K562 (cell line): ENCODE data around the gene DDIT3. TPM values are rescaled to one million over a fixed set of nuclear protein-coding genes. Genes with fewer than 3 reads are reported as not detected.

Source experiments
- BDP1 ChIP-seq: IDR thresholded peaks from 3 replicates; pipeline ENCODE4 v1.6.1; 2011; ENCODE audit not compliant: insufficient read length, insufficient read depth
- CBX5 ChIP-seq: IDR thresholded peaks from 2 replicates; pipeline ENCODE4 v1.6.1; 2014; ENCODE audit warnings: low read depth, borderline replicate concordance
- CEBPZ ChIP-seq: fragments of 150-350 bp; IDR thresholded peaks from 2 replicates; pipeline ENCODE4 v1.6.1; 2014; ENCODE audit warnings: low read depth, mild to moderate bottlenecking, low read length, borderline replicate concordance
- ELK1 ChIP-seq: sonication (generic); formaldehyde crosslinking; IDR thresholded peaks from 2 replicates; pipeline ENCODE4 v1.8.1; 2022; ENCODE audit warnings: missing genetic modification reagents
- GATAD2B ChIP-seq: fragments of 450-650 bp; IDR thresholded peaks from 2 replicates; pipeline ENCODE4 v1.6.1; 2017; ENCODE audit warnings: mild to moderate bottlenecking, borderline replicate concordance
- ILF3 ChIP-seq: fragments of 450-650 bp; IDR thresholded peaks from 2 replicates; pipeline ENCODE4 v1.6.1; 2018; ENCODE audit warnings: antibody characterized with exemption, mild to moderate bottlenecking, moderate library complexity, borderline replicate concordance
- MEIS2 ChIP-seq: fragments of 450-650 bp; IDR thresholded peaks from 2 replicates; pipeline ENCODE4 v1.6.1; 2014; ENCODE audit warnings: mild to moderate bottlenecking; ENCODE audit not compliant: partially characterized antibody
- RAD51 ChIP-seq: fragments of 450-650 bp; IDR thresholded peaks from 2 replicates; pipeline ENCODE4 v1.7.1; 2016; ENCODE audit warnings: low read depth, mild to moderate bottlenecking, borderline replicate concordance
- SAP30 ChIP-seq: fragments of 200-600 bp; sonication (generic); IDR thresholded peaks from 2 replicates; pipeline ENCODE4 v1.6.1; 2012; ENCODE audit warnings: borderline replicate concordance, low read depth, mild to moderate bottlenecking, moderate library complexity, low read length, control low read depth, inconsistent platforms; ENCODE audit not compliant: insufficient read depth, poor library complexity, severe bottlenecking
- SFPQ ChIP-seq: fragments of 200-400 bp; formaldehyde crosslinking; IDR thresholded peaks from 2 replicates; pipeline ENCODE4 v1.6.1; 2017; ENCODE audit warnings: mild to moderate bottlenecking, low read depth, low read length, moderate library complexity
- U2AF2 ChIP-seq: fragments of 200-400 bp; formaldehyde crosslinking; optimal IDR thresholded peaks from 2 replicates; pipeline ENCODE3; 2017; ENCODE audit warnings: low read depth, mild to moderate bottlenecking, low read length
- YY1 ChIP-seq, 3 experiments: IDR thresholded peaks; 2 replicates each; pipeline ENCODE4 v1.6.1; 2011; ENCODE audit warnings: low read length in 2 of 3, mild to moderate bottlenecking in 2 of 3, moderate library complexity in 2 of 3, borderline replicate concordance in 1 of 3, control low read depth in 1 of 3, low read depth in 1 of 3; ENCODE audit not compliant: insufficient read depth in 3 of 3, insufficient replicate concordance in 2 of 3, control insufficient read depth in 1 of 3, insufficient read length in 1 of 3; ENCODE audit errors: extremely low read depth in 1 of 3
- ZBTB9 ChIP-seq: fragments of 450-650 bp; formaldehyde crosslinking; IDR thresholded peaks from 2 replicates; pipeline ENCODE4 v1.4.0; 2020; ENCODE audit warnings: mild to moderate bottlenecking, moderate library complexity
- ZNF3 ChIP-seq: fragments of 250-450 bp; sonication (Bioruptor Pico); IDR thresholded peaks from 2 replicates; pipeline ENCODE4 v1.5.0; 2021; ENCODE audit warnings: mild to moderate bottlenecking, moderate library complexity
- ZNF354B ChIP-seq: fragments of 250-450 bp; sonication (Bioruptor Pico); IDR thresholded peaks from 2 replicates; pipeline ENCODE4 v1.4.0; 2020
- ZNF586 ChIP-seq: fragments of 450-650 bp; formaldehyde crosslinking; conservative IDR thresholded peaks from 2 replicates; pipeline ENCODE4 v1.4.0; 2020; ENCODE audit warnings: mild to moderate bottlenecking, moderate library complexity
- polyA plus RNA-seq, 8 experiments: library from polyadenylated mRNA; depleted of rRNA in 4 of 8; stranded (reverse) in 5 of 8; unstranded in 3 of 8; fragments of >200 nt; fragmentation: Nextera tagmentation in 2 of 8; fragmentation: Illumina TruSeq in 1 of 8; extraction: Ambion mirVana in 2 of 8; extraction: Trizol in 1 of 8; gene quantifications; 2 replicates each; pipeline versions ENCODE4 v1.2.1 to v1.2.3, GENCODE V29; 2011 to 2014; ENCODE audit warnings: inconsistent platforms in 1 of 8, missing spikeins in 1 of 8
- total RNA-seq, 7 experiments: library from RNA; depleted of rRNA in 6 of 7; stranded (reverse); fragments of >200 nt in 6 of 7; fragmentation: Illumina TruSeq in 2 of 7; extraction: Trizol in 2 of 7; gene quantifications; 2 replicates each; pipeline versions ENCODE4 v1.2.1 to v1.2.3, GENCODE V29; 2011 to 2021; ENCODE audit warnings: low replicate concordance in 1 of 7

The DDIT3 gene
- total and polyA plus RNA-seq, 9 of the 15 experiments (the other 6 are each of a cell fraction or from before 2014, with no cell fraction given) = 59.1 to 272 (median 89.9) TPM

- no peak for TF ChIP-seq U2AF2
- no peak for TF ChIP-seq ZNF3 (CRISPR knock-in tag)
- TF ChIP-seq MEIS2 = peak; percentile 94
- no peak for TF ChIP-seq CBX5
- TF ChIP-seq ELK1 (CRISPR knock-in tag) = no peak
- peak; percentile 88 for TF ChIP-seq ZBTB9
- no peak for TF ChIP-seq GATAD2B
- TF ChIP-seq CEBPZ = no peak
- TF ChIP-seq RAD51 = peak; percentile 97
- TF ChIP-seq BDP1 = no peak
- TF ChIP-seq YY1 (IDR thresholded peaks at IDR 0.05; ENCODE audit: borderline replicate concordance in 1 of 3, control insufficient read depth in 1 of 3, extremely low read depth in 1 of 3, insufficient read depth in 3 of 3, insufficient read length in 1 of 3, insufficient replicate concordance in 2 of 3, low read depth in 1 of 3, low read length in 2 of 3) = peak in 2 of 3 experiments; percentile 41 to 76
- TF ChIP-seq SFPQ = no peak
- TF ChIP-seq ILF3 = no peak
- TF ChIP-seq ZNF586 (CRISPR knock-in tag) = no peak
- TF ChIP-seq SAP30 = peak; percentile 92
- no peak for TF ChIP-seq ZNF354B
These were observed 1.9 kb upstream of the DDIT3 start, which contains the start of gene MBD6 (continued) for GRCh38 chr12:57522011-57522886.
